ENCODE data around the gene ARHGAP22.

- TF ChIP-seq CTCF (IDR thresholded peaks at IDR 0.05; ENCODE audit: poor library complexity, severe bottlenecking) = no peak
- no peak for TF ChIP-seq EP300 (conservative IDR thresholded peaks at IDR 0.05; ENCODE audit: poor library complexity, severe bottlenecking)
- TF ChIP-seq RAD21 (conservative IDR thresholded peaks at IDR 0.05) = no peak
- TF ChIP-seq POLR2AphosphoS5 (IDR thresholded peaks at IDR 0.05) = no peak
These were observed 158.1 kb downstream of the ARHGAP22 start for GRCh38 chr10:48446785-48447184.

Measured in neural cell (in vitro differentiated cells).